ENCODE results near the gene PHF21B.

- TF ChIP-seq EZH2phosphoT487 (IDR thresholded peaks at IDR 0.05; ENCODE audit: unreplicated experiment) (no peak), CTCF (conservative IDR thresholded peaks at IDR 0.05; ENCODE audit: low read depth in 2 of 2) (no peak), EZH2 (IDR thresholded peaks at IDR 0.05; ENCODE audit: low read depth, unreplicated experiment) (no peak), POLR2AphosphoS5 (IDR thresholded peaks at IDR 0.05; ENCODE audit: low read depth) (peak; percentile 51; the same call in 1 of the 2 replicates), REST (IDR thresholded peaks at IDR 0.05; ENCODE audit: unreplicated experiment) (no peak), NANOG (IDR thresholded peaks at IDR 0.05; ENCODE audit: borderline replicate concordance) (no peak), ETS1 (IDR thresholded peaks at IDR 0.05) (no peak), ZNF114 (CRISPR knock-in tag; IDR thresholded peaks at IDR 0.05) (no peak)
These were observed 30.7 kb downstream of the PHF21B start for GRCh38 chr22:44979154-44979553.
